Osteoblast (primary cell): Measurements from ENCODE around the gene CYP2A6. TPM values are rescaled to one million over a fixed set of nuclear protein-coding genes. Genes with fewer than 3 reads are reported as not detected.
A peak's percentile ranks its signal among the peaks of the same experiment; 100 is the strongest.

Experiments used
- DNase-seq: peaks from one replicate; pipeline ENCODE4 v3.0.0; 2011; ENCODE audit warnings: low spot score, mixed read lengths; ENCODE audit not compliant: insufficient read length; ENCODE audit errors: missing footprints
- H2AFZ ChIP-seq: 2 replicates; pipeline ENCODE4 v1.6.0; 2011; ENCODE audit warnings: mild to moderate bottlenecking, low read length
- H3K27ac ChIP-seq: 2 replicates; pipeline ENCODE4 v1.5.1; 2011; ENCODE audit warnings: mild to moderate bottlenecking, low read depth, low read length, moderate library complexity
- H3K27me3 ChIP-seq: 2 replicates; pipeline ENCODE4 v1.6.0; 2012; ENCODE audit warnings: mild to moderate bottlenecking, control low read depth, inconsistent platforms, low read length, moderate library complexity; ENCODE audit not compliant: insufficient read depth
- H3K36me3 ChIP-seq: 2 replicates; pipeline ENCODE4 v1.5.1; 2011; ENCODE audit warnings: mild to moderate bottlenecking, low read length, control low read depth, moderate library complexity; ENCODE audit not compliant: insufficient read depth
- H3K4me1 ChIP-seq: 2 replicates; pipeline ENCODE4 v1.5.1; 2011; ENCODE audit warnings: mild to moderate bottlenecking, low read length, control low read depth, moderate library complexity; ENCODE audit not compliant: insufficient read depth
- H3K4me2 ChIP-seq: 2 replicates; pipeline ENCODE4 v1.6.0; 2011; ENCODE audit warnings: mild to moderate bottlenecking, low read length; ENCODE audit not compliant: insufficient read depth
- H3K4me3 ChIP-seq: fragments of 200-600 bp; sonication (generic); 3 replicates; pipeline ENCODE4 v1.5.1; 2012; ENCODE audit warnings: mild to moderate bottlenecking, low read length, inconsistent platforms; ENCODE audit not compliant: insufficient read depth
- H3K79me2 ChIP-seq: 2 replicates; pipeline ENCODE4 v1.6.0; 2012; ENCODE audit warnings: mild to moderate bottlenecking, low read length, control low read depth, inconsistent platforms; ENCODE audit not compliant: insufficient read depth
- H3K9me3 ChIP-seq: 2 replicates; pipeline ENCODE4 v1.5.1; 2011; ENCODE audit warnings: low read depth, low read length, control low read depth
- H4K20me1 ChIP-seq: 2 replicates; pipeline ENCODE4 v1.6.0; 2012; ENCODE audit warnings: mild to moderate bottlenecking, low read length, control low read depth; ENCODE audit not compliant: insufficient read depth
- total RNA-seq: library from RNA; depleted of rRNA; stranded (reverse); fragments of >200 nt; gene quantifications from 2 replicates; pipeline ENCODE4 v1.2.3, GENCODE V29; 2012
- TF ChIP-seq, protein P1 (sequence below): IDR thresholded peaks from 2 replicates; pipeline ENCODE4 v1.5.1; 2011; ENCODE audit warnings: mild to moderate bottlenecking, low read depth, low read length, moderate library complexity; ENCODE audit errors: extremely low read depth

Gene CYP2A6
- total RNA-seq, 1 donor: not detected

DNA sequence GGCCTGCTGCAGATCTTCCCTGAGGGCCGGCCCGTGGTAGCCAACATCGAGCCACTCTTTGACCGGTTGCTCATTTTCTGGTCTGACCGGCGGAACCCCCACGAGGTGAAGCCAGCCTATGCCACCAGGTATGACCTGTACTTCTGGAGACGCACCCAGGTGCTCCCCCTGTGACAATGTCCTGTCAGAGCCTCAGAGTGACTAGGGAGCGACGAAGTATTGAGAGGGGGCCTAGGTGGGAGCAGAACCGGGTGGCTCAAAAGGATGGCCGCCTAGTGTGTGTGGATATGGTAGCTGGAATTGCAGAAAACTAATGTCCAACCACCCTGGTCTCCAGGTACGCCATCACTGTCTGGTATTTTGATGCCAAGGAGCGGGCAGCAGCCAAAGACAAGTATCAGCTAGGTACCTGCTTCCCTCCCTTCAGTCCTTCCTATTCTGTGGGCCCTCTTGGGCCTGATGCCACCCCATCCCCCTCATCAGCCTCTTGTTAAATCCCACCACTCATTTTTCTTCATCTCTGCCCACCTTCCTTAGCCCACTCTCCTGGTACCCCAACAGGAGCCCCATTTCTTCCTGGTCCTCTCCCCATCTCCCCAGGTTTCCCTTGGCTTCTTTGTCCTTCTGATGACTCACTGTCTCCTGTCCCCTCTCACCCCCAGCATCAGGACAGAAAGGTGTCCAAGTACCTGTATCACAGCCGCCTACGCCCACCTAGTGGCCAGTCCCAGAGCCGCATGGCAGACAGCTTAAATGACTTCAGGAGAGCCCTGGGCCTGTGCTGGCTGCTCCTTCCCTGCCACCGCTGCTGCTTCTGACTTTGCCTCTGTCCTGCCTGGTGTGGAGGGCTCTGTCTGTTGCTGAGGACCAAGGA, 42.9 kb downstream of the CYP2A6 start:
- TF ChIP-seq, protein P1, sequence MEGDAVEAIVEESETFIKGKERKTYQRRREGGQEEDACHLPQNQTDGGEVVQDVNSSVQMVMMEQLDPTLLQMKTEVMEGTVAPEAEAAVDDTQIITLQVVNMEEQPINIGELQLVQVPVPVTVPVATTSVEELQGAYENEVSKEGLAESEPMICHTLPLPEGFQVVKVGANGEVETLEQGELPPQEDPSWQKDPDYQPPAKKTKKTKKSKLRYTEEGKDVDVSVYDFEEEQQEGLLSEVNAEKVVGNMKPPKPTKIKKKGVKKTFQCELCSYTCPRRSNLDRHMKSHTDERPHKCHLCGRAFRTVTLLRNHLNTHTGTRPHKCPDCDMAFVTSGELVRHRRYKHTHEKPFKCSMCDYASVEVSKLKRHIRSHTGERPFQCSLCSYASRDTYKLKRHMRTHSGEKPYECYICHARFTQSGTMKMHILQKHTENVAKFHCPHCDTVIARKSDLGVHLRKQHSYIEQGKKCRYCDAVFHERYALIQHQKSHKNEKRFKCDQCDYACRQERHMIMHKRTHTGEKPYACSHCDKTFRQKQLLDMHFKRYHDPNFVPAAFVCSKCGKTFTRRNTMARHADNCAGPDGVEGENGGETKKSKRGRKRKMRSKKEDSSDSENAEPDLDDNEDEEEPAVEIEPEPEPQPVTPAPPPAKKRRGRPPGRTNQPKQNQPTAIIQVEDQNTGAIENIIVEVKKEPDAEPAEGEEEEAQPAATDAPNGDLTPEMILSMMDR: no peak
- peak overlapping the region; percentile 56 for H3K27ac ChIP-seq
- H3K36me3 ChIP-seq: peaks cover 43% of the 10 kb centered on the region
- H3K4me3 ChIP-seq: no peak overlapping the region
- H3K27me3 ChIP-seq: peaks cover 3% of the 10 kb centered on the region
- H3K79me2 ChIP-seq: peaks cover 70% of the 10 kb centered on the region
- no peak overlapping the region for H2AFZ ChIP-seq
- H3K4me1 ChIP-seq: peaks cover 24% of the 10 kb centered on the region
- peaks cover 76% of the 10 kb centered on the region for H4K20me1 ChIP-seq
- no peaks in the 10 kb centered on the region for H3K9me3 ChIP-seq
- DNase-seq: peak; percentile 75
- peak overlapping the region; percentile 75 for H3K4me2 ChIP-seq

DNA sequence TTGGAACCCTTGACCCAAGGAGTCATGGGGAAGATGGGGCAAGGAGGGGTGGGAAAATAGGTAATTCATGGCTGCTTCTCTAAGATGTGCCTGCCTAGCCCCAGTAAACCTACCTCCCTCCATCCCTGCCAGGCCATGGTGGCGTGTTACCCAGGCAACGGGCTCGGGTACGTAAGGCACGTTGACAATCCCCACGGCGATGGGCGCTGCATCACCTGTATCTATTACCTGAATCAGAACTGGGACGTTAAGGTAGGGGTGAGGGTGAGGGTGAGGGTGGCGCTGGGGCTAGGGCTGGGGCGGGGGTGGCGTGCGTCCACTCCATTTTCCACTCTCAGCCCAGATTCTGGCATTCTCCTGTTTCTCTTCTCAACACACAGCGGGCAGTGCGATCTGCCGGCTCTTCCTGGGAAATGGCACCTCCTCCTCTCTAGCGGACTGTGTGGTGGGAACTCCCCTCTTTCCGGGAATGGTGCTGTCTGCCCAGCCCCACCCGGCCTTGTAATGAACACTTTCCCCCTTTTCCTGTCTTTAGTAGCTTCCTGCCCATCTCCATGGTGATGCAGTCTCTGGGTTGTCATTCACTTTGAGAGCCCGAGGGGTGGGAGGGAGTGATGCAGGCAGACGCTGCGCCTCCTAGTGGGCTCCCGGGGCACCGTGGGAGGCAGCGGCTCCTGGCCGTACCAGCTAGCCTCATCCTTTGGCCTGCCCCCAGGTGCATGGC, 43.7 kb downstream of the CYP2A6 start:
- TF ChIP-seq, protein P1: peak; percentile 94
- DNase-seq: peak; percentile 100
- peaks cover 84% of the 10 kb centered on the region for H4K20me1 ChIP-seq
- peaks cover 78% of the 10 kb centered on the region for H3K79me2 ChIP-seq
- H3K4me1 ChIP-seq: peaks cover 32% of the 10 kb centered on the region
- peak overlapping the region; percentile 21 for H2AFZ ChIP-seq
- peaks cover 51% of the 10 kb centered on the region for H3K36me3 ChIP-seq
- H3K4me2 ChIP-seq: peak overlapping the region; percentile 75
- peak overlapping the region; percentile 69 for H3K27ac ChIP-seq
- peak overlapping the region; percentile 36 for H3K4me3 ChIP-seq
- no peaks in the 10 kb centered on the region for H3K9me3 ChIP-seq
- no peaks in the 10 kb centered on the region for H3K27me3 ChIP-seq

DNA sequence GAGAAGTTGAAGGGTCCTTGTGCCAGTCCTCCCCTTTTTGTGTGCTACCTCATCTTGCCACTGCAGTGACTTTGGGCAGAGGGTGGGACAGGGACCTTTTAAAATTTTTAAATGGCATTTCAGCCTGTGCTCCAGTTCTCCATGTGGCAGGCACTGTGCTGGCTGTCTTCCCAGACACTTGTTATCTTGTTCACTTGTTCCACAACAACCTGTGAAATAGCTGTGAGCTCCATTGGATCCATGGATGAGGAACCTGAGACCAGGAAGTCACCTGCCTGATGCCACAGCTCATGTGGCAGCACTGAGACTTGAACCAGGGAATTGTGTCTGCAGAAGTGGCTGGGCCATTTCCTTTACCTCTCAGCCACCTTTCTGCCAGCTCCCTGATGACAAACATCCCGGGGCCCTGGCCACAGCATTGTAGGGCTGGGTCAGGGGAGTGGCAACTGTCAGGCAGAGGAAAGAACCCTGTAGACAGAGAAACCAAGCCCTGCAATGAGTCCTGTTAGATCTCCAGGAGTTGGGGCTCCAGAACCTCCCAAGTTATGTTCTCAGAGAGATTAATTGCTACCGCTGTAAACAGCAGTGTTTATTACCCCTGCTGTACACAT, 44.9 kb downstream of the CYP2A6 start:
- peaks cover 95% of the 10 kb centered on the region for H4K20me1 ChIP-seq
- H3K79me2 ChIP-seq: peaks cover 90% of the 10 kb centered on the region
- no peak overlapping the region for H2AFZ ChIP-seq
- H3K4me1 ChIP-seq: peaks cover 44% of the 10 kb centered on the region
- no peaks in the 10 kb centered on the region for H3K9me3 ChIP-seq
- H3K4me3 ChIP-seq: no peak overlapping the region
- TF ChIP-seq, protein P1: no peak
- no peaks in the 10 kb centered on the region for H3K27me3 ChIP-seq
- H3K36me3 ChIP-seq: peaks cover 63% of the 10 kb centered on the region
- peak; percentile 36 for DNase-seq
- H3K4me2 ChIP-seq: no peak overlapping the region
- H3K27ac ChIP-seq: peak overlapping the region; percentile 69

DNA sequence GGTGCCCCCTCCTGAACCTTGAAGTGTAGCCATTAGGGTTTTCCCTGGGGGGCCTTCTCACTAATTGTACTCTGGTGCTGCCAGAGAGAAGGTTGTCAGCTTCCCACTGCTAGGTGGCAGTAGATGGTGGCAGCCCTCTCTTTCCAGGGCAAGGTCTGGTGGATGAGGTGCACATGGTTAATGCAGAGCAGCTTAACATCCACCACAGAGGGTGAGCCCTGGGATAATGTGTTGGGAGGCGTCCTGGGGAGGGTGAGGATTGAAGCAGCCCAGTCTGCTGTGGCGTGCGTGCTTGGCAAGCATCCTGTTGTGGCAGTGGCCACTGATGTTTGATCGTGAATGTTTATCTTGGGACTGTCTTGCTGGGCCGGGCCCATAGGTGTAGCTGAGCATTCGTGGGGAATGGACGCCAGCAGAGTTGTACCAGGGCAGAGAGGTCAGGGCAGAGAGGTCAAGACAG, 45.4 kb downstream of the CYP2A6 start:
- peak; percentile 68 for DNase-seq
- Histone ChIP-seq H3K4me1 (peaks cover 47% of the 10 kb centered on the region), H4K20me1 (peaks cover 97% of the 10 kb centered on the region), H3K9me3 (no peaks in the 10 kb centered on the region), H2AFZ (no peak overlapping the region), H3K4me3 (no peak overlapping the region), H3K36me3 (peaks cover 63% of the 10 kb centered on the region), H3K27me3 (no peaks in the 10 kb centered on the region), H3K4me2 (no peak overlapping the region), H3K79me2 (peaks cover 95% of the 10 kb centered on the region), H3K27ac (no peak overlapping the region)
- TF ChIP-seq, protein P1: peak; percentile 14
